Activated gamma-delta T cell treated with Interleukin-2 at 50 U/mL for 16 hours (primary cell): ENCODE data around the gene FGFR2.

ENCODE experiments used
- DNase-seq: peaks from one replicate; pipeline ENCODE4 v3.0.0-alpha.2; 2020

The FGFR2 gene

GRCh38 chr10:121484401-121484800, 113.8 kb downstream of the FGFR2 start:
- DNase-seq = no peak

GRCh38 chr10:121481180-121481579, 117.1 kb downstream of the FGFR2 start:
- DNase-seq = no peak

- no peak for DNase-seq
These were observed 119.7 kb downstream of the FGFR2 start for GRCh38 chr10:121478556-121478955.

GRCh38 chr10:121469797-121470606, 128.2 kb downstream of the FGFR2 start:
- no peak for DNase-seq

- DNase-seq = no peak
These were observed 129.5 kb downstream of the FGFR2 start for GRCh38 chr10:121468726-121469125.

- no peak for DNase-seq
These were observed 131.8 kb downstream of the FGFR2 start for GRCh38 chr10:121466424-121466823.

- DNase-seq = no peak
These were observed 133.0 kb downstream of the FGFR2 start for GRCh38 chr10:121465215-121465614.

GRCh38 chr10:121464517-121464916, 133.7 kb downstream of the FGFR2 start:
- DNase-seq = no peak

GRCh38 chr10:121462955-121463354, 135.3 kb downstream of the FGFR2 start:
- DNase-seq = no peak

GRCh38 chr10:121462281-121462680, 136.0 kb downstream of the FGFR2 start:
- DNase-seq = no peak

GRCh38 chr10:121461307-121461706, 136.9 kb downstream of the FGFR2 start:
- DNase-seq = no peak

- no peak for DNase-seq
These were observed 137.5 kb downstream of the FGFR2 start for GRCh38 chr10:121460733-121461132.

GRCh38 chr10:121459622-121460453, 138.4 kb downstream of the FGFR2 start:
- no peak for DNase-seq

GRCh38 chr10:121459279-121459621, 139.0 kb downstream of the FGFR2 start:
- DNase-seq = no peak

- DNase-seq = no peak
These were observed 140.5 kb downstream of the FGFR2 start for GRCh38 chr10:121457729-121458128.

- no peak for DNase-seq
These were observed 142.9 kb downstream of the FGFR2 start for GRCh38 chr10:121455377-121455776.

GRCh38 chr10:121454781-121455180, 143.5 kb downstream of the FGFR2 start:
- no peak for DNase-seq

- DNase-seq = no peak
These were observed 145.1 kb downstream of the FGFR2 start for GRCh38 chr10:121453160-121453559.

GRCh38 chr10:121452581-121452980, 145.7 kb downstream of the FGFR2 start:
- DNase-seq = no peak

- DNase-seq = no peak
These were observed 148.0 kb downstream of the FGFR2 start for GRCh38 chr10:121450247-121450646.

- no peak for DNase-seq
These were observed 148.7 kb downstream of the FGFR2 start for GRCh38 chr10:121449482-121449924.

GRCh38 chr10:121448766-121449421, 149.3 kb downstream of the FGFR2 start:
- DNase-seq = no peak

- no peak for DNase-seq
These were observed 153.6 kb downstream of the FGFR2 start for GRCh38 chr10:121444520-121445165.
